Neural progenitor cell (in vitro differentiated cells): ENCODE results near the gene ZDHHC14.

Source experiments
- EZH2phosphoT487 ChIP-seq: fragments of 200-600 bp; sonication (generic); IDR thresholded peaks from 2 replicates; pipeline ENCODE4 v1.6.1; 2017; ENCODE audit warnings: antibody characterized with exemption
- TF ChIP-seq, protein P1 (sequence below): fragments of 200-600 bp; sonication (generic); IDR thresholded peaks from 2 replicates; pipeline ENCODE4 v1.5.1; 2017; ENCODE audit warnings: antibody characterized with exemption, mild to moderate bottlenecking

DNA sequence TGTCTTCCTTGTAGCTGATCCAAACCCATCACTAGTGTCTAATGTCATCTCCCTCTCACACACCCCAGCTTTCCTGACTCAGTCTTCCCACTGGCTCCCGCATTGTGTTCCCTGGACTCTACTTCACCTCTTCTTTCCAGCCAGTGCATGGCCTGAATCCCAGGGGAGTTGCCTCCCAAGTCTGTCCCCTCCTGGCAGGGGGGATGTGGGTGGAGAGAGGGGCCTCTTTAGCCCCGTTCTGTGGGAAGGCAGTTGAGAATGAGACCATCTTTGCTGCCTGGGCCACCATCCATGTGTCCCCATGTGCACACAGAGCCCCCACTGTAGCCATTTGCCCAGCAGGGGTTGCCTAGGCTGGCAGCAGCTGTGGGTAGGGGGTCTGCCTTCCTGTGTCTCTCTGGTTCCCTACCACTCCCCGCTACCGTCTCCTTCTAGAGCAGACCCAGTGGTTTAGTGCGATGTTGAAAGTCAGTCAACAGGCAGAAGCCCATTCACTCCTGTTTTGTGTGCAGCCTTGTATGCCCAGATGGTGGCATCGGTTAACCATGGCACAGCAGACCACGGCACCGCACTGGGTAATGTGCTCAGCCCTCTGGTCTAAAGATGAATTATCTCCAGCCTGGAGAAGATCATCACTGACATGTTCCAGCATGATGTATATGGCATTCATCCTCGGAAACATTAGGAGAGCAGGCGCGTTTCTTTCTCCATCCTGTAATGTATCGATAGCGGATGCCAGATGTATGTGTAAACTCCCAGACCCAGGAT, 263.2 kb downstream of the ZDHHC14 start:
- TF ChIP-seq, protein P1, sequence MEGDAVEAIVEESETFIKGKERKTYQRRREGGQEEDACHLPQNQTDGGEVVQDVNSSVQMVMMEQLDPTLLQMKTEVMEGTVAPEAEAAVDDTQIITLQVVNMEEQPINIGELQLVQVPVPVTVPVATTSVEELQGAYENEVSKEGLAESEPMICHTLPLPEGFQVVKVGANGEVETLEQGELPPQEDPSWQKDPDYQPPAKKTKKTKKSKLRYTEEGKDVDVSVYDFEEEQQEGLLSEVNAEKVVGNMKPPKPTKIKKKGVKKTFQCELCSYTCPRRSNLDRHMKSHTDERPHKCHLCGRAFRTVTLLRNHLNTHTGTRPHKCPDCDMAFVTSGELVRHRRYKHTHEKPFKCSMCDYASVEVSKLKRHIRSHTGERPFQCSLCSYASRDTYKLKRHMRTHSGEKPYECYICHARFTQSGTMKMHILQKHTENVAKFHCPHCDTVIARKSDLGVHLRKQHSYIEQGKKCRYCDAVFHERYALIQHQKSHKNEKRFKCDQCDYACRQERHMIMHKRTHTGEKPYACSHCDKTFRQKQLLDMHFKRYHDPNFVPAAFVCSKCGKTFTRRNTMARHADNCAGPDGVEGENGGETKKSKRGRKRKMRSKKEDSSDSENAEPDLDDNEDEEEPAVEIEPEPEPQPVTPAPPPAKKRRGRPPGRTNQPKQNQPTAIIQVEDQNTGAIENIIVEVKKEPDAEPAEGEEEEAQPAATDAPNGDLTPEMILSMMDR = no peak
- no peak for TF ChIP-seq EZH2phosphoT487
